ENCODE results near the gene AMBRA1.

- TF ChIP-seq, protein P1, sequence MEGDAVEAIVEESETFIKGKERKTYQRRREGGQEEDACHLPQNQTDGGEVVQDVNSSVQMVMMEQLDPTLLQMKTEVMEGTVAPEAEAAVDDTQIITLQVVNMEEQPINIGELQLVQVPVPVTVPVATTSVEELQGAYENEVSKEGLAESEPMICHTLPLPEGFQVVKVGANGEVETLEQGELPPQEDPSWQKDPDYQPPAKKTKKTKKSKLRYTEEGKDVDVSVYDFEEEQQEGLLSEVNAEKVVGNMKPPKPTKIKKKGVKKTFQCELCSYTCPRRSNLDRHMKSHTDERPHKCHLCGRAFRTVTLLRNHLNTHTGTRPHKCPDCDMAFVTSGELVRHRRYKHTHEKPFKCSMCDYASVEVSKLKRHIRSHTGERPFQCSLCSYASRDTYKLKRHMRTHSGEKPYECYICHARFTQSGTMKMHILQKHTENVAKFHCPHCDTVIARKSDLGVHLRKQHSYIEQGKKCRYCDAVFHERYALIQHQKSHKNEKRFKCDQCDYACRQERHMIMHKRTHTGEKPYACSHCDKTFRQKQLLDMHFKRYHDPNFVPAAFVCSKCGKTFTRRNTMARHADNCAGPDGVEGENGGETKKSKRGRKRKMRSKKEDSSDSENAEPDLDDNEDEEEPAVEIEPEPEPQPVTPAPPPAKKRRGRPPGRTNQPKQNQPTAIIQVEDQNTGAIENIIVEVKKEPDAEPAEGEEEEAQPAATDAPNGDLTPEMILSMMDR (IDR thresholded peaks at IDR 0.05): no peak
- TF ChIP-seq POLR2A (IDR thresholded peaks at IDR 0.05): no peak
These were observed 214.9 kb downstream of the AMBRA1 start for GRCh38 chr11:46378811-46379481.

Data from prostate gland (tissue), 2 donors.